D721Med (cell line): Measurements from ENCODE around the gene HOXA3.
A peak's percentile ranks its signal among the peaks of the same experiment; 100 is the strongest.

Experiments
- DNase-seq: peaks from one replicate; pipeline ENCODE4 v3.0.0; 2011; ENCODE audit warnings: low spot score; ENCODE audit not compliant: insufficient read length
- FAIRE-seq: peaks from 2 replicates; lab custom pipeline; 2011; peaks lifted over from hg19 to GRCh38; lab: Jason Lieb, UNC
- TF ChIP-seq, protein P1 (sequence below): IDR thresholded peaks from 2 replicates; pipeline ENCODE4 v1.5.1; 2012; ENCODE audit warnings: mild to moderate bottlenecking, control low read depth; ENCODE audit not compliant: insufficient read depth; ENCODE audit errors: missing control alignments

Gene HOXA3

DNA sequence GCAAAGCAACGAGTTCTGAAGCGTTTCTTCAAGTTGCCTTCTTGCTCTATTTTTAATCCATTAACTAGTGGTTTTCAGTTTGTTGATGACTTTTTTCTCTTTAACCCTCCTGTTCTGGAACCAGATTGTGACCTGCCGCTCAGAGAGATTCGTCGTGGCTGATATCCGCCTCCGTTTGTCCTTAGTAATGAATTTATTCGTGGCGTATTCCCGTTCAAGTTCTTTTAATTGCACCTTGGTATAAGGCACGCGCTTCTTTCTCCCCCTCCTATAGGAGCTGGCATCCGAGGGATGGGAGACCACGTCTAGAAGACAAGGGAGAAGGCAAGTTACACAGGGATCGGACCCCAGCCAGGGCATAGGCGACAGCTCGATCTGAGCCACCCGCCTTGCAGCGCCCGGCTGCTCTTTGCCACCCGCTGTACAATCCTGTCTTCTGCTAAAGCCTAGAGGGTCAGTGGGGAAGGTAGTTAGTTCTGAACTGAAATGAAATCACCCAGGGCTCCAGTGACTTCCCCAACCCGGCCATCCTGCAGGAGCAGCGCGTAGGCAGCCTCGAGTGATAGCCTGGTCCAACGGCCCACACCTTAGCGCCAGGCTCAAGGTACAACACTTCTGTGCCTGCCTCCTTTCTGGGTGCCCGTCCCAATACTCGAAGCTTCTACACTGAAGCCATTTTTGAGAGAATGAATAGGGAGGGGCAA, 45.9 kb upstream of the HOXA3 start:
- TF ChIP-seq, protein P1, sequence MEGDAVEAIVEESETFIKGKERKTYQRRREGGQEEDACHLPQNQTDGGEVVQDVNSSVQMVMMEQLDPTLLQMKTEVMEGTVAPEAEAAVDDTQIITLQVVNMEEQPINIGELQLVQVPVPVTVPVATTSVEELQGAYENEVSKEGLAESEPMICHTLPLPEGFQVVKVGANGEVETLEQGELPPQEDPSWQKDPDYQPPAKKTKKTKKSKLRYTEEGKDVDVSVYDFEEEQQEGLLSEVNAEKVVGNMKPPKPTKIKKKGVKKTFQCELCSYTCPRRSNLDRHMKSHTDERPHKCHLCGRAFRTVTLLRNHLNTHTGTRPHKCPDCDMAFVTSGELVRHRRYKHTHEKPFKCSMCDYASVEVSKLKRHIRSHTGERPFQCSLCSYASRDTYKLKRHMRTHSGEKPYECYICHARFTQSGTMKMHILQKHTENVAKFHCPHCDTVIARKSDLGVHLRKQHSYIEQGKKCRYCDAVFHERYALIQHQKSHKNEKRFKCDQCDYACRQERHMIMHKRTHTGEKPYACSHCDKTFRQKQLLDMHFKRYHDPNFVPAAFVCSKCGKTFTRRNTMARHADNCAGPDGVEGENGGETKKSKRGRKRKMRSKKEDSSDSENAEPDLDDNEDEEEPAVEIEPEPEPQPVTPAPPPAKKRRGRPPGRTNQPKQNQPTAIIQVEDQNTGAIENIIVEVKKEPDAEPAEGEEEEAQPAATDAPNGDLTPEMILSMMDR = no peak
- FAIRE-seq (no peak), DNase-seq (no peak)

DNA sequence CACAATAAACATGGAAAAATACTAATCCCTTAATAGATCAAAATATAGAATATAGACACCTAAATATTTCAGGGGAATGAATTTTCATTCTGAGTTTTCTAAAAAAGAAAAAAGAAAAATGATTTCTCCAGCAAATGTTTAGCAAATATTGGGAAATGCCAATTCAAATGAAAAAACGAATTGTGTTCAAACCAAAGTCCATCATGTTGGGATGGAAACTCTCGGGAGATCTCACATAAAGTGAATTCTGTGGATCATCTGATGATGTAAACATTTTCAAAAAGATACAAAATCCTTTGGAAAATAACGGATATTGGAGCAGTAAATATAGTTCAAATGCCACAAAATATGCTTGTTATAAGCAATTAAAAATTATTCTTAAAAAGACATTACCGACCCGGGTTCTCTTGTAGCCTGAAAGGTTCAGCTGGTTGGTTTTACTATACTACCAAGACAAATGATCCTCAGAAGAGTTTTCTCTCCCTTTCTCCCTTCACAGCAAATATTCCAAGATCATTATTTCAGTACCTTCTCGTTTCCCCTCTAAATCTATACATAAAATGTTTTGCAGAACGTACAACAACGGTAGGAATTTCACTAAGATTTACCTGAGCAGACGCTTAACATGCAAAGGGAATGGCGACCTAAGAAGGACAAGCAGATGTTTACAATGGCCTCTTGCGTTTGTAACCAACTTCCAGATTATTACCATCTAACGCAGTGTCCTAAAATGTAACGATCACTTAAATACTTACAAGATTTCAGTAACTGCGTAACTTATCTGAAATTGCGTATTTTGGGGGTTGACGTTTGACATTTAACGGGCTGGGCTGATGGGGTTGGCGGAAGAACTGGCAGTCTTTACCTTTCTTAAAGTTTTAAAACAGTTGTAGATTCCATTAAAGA, 45.0 kb upstream of the HOXA3 start:
- TF ChIP-seq, protein P1 = no peak
- FAIRE-seq (peak; percentile 77), DNase-seq (no peak)

DNA sequence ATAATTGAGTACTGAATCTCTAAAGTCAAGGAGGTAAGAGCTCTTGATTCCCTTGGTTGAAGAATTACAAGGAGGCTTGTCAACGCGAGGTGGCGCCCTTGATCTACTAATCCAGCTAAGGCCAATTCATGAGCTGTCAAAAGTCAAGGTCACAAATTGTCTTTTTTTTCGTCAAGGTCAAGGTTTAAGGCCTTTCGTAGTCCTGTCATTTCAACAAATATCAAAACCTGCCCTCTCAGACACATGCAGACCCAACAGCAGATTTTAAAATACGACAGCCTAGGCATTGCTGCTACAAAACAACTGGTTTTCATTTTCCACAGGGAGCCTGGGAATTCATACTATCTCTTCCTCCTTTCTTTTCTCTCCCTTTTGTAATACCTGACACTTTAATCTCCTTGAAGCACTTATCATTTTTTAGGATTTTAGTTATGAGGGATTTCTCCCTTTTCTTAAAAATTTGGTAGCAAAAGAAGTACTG, 43.9 kb upstream of the HOXA3 start:
- FAIRE-seq (peak; percentile 84), DNase-seq (no peak)
- TF ChIP-seq, protein P1 = peak; percentile 91

DNA sequence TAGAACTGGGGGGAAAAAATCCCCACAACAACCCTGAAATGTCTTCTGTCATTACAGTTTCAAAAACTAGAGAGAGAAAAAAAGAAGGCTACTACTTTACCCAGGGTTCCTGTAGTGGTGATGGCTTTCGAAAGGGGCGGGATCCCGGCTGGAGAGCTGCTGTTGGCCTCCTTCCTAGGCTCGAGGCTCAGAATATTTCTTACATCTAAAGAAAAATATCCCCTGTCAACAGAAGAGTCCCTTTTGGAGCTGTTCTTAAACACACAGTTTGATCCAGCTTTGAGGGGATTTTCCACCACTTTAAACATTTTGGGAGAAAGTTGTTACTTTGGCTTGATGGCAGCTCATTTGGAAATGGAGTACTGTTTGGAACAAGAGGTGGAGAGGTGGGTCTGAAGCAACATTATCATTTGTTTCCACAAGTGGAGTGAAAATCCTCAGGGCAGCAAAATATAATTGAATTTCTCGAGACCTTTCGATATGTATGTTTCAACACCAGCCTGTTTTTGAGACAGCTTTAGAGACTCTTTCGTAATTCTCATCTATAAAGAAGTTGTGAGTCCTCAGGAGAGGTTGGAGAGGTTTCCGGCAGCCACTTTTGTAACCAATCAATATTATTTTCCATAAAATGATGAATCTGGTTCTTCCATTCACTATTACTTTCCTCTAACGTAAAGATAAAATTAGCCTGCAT, 42.5 kb upstream of the HOXA3 start:
- TF ChIP-seq, protein P1 = no peak
- DNase-seq = no peak
- FAIRE-seq = no peak

DNA sequence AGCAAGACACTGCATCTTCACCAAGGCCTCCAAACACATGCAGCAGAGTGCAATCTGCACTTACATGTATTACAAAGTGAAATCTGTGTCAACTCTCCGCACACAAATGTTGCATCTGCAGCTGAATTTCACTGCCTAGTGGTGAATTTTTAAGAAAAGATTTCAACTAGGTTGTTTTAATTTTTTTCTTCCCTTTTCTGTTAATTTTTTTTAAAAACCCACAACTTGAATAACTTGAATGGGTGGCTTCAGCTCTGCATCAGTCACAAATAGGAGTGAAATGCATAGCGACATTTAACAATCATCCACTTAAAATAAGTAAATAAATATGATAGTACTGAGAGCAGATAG, 41.6 kb upstream of the HOXA3 start:
- no peak for DNase-seq
- TF ChIP-seq, protein P1 = no peak
- FAIRE-seq = no peak

DNA sequence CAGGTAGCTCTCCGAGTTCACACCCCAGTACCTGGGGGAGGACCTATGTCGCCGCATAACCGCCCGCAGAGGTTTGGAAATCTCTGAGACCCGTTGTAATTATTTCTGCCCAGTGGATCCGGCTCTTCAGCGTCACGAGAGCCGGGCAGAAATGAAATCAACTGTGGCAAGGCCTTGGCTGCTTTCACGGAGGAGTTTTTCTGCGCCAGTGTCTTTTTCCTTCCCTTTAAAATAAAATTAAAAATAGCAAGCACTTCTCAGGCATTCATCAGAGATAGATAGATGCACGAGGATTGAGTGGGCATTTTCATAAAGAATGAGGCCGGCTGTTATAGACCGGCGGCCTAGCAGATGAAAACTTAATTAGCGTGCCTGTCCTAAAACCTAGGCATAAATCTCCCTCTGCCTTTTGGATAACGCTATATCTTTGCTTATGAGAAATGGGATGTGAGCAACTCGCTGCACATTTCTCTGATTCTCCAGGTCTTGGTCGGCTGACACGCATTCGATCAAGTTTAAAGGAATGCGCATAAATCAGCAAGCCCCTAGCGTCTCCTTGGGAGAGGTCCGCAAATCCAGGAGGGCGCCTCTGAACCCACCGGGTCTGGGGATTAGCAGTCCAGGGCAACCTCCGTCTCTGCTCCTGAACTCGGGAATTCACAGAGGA, 41.1 kb upstream of the HOXA3 start:
- DNase-seq = no peak
- TF ChIP-seq, protein P1 = no peak
- FAIRE-seq = no peak
